Ishikawa (cell line): Measurements from ENCODE around the gene ITPR1.

Experiments
- CEBPB ChIP-seq: IDR thresholded peaks from 2 replicates; pipeline ENCODE4 v1.6.1; 2012
- CREB1 ChIP-seq: IDR thresholded peaks from 2 replicates; pipeline ENCODE4 v1.6.1; 2012; ENCODE audit warnings: low read depth
- EGR1 ChIP-seq: IDR thresholded peaks from 2 replicates; pipeline ENCODE4 v1.6.1; 2012
- EP300 ChIP-seq: IDR thresholded peaks from 2 replicates; pipeline ENCODE4 v1.6.1; 2012; ENCODE audit warnings: borderline replicate concordance
- FOXM1 ChIP-seq: IDR thresholded peaks from 2 replicates; pipeline ENCODE4 v1.6.1; 2012; ENCODE audit warnings: low read depth, borderline replicate concordance
- NFIC ChIP-seq: IDR thresholded peaks from 2 replicates; pipeline ENCODE4 v1.6.1; 2012
- RAD21 ChIP-seq: IDR thresholded peaks from 2 replicates; pipeline ENCODE4 v1.6.1; 2012; ENCODE audit warnings: low read depth
- TAF1 ChIP-seq: IDR thresholded peaks from 2 replicates; pipeline ENCODE4 v1.6.1; 2012; ENCODE audit warnings: low read depth, mild to moderate bottlenecking
- TCF12 ChIP-seq: IDR thresholded peaks from 2 replicates; pipeline ENCODE4 v1.6.1; 2012; ENCODE audit warnings: low read depth
- TEAD4 ChIP-seq: IDR thresholded peaks from 2 replicates; pipeline ENCODE4 v1.6.1; 2012
- YY1 ChIP-seq: IDR thresholded peaks from 2 replicates; pipeline ENCODE4 v1.6.1; 2012; ENCODE audit warnings: low read depth
- ZBTB7A ChIP-seq: IDR thresholded peaks from 2 replicates; pipeline ENCODE4 v1.6.1; 2012; ENCODE audit warnings: low read depth
- TF ChIP-seq, protein P1 (sequence below): IDR thresholded peaks from 2 replicates; pipeline ENCODE4 v1.6.1; 2012
- TF ChIP-seq, protein P2 (sequence below): IDR thresholded peaks from 2 replicates; pipeline ENCODE4 v1.6.1; 2012
- TF ChIP-seq, protein P3 (sequence below): IDR thresholded peaks from 2 replicates; pipeline ENCODE4 v1.6.1; 2012; ENCODE audit warnings: low read depth, mild to moderate bottlenecking

Gene ITPR1

DNA sequence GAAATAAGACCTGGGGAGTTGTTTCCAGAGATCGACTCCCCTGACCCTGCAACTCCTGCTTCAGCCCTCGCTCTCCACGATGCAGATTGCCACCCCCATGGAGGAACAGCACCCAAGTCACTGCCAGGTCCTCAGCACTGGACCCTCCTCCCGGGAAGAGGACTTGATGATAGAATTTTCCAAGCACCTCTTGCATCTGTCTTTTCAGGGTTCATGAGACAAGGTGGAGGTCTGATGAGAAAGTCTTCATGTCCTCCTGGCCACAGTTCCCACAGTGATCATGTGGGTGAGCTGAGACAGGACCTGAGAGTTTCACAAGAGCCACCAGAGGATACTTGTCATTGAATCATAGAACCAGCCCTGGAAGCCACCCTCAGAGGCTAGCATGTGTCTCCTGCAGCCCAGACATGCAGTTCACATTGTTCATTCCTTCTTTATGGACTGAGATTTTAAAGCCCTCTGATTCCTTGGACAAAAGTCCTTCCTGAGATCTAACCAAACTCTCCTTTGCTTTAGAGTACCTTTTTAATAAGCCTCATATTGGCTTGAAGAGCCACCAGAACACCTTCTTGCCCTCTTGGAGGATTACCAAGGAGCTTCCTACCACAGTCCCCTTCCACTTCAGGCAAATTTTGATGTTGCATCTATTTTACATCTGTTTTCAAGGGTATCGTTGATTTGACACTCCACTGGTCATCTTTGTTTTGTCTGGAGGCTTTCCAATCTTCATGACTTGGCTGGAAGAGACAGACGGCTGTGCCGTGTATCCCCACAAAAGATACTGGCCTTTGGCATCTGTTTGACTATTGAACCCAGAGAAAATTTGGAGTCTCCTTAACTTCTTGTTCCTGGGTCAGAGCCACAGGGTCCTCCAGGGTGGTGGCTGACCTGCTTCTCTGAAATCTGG lies 261.3 kb downstream of the ITPR1 start:
- TF ChIP-seq CREB1 (no peak), CEBPB (no peak), FOXM1 (no peak), NFIC (no peak)
- TF ChIP-seq, protein P1, sequence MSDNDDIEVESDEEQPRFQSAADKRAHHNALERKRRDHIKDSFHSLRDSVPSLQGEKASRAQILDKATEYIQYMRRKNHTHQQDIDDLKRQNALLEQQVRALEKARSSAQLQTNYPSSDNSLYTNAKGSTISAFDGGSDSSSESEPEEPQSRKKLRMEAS: no peak

DNA sequence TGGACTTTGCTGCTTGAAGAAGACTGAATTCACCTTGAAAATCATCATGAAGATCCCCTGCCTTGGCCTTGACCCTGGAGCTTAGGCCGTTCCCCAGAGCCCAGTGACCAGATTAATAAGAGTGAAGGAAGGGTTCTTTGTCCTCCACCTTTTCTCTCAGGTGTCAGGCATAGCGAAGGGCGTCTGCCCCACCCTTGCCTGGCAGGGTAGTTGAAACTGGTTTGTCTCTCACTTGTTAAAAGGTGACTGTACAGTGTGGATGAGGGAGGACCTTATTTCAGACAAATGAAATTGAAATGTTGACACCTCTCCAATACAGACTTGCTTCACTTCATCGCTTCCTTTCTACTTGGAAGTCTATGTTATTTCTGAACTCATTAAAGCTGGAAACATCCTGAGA lies 262.4 kb downstream of the ITPR1 start:
- TF ChIP-seq YY1: no peak
- TF ChIP-seq, protein P1: no peak

DNA sequence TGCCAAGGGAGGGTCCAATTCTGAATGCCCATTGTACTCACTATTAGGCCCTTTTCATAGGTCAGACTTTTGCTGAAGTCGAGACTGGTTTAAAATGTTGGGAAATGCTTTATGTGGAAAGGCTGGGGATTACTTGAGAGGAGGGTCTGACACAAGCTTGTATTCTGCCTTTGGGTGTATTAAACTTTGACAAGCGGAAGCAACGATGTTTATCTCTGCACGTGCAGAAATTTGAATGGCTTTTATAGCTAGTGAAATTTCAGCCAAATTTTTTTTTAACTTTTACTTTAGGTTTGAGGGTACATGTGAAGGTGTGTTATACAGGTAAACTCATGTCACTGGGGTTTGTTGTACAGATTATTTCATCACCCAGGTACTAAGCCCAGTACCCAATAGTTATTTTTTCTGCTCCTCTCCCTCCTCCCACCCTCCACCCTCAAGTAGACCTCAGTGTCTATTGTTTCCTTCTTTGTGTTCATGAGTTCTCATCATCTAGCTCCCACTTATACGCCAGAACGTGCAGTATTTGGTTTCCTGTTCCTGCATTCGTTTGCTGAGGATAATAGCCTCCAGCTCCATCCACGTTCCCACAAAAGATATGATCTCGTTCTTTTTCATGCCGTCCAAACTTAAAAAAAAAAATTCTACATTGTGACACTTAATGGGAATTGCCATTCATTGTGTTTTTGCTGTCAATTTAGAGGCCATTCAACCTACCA lies 263.1 kb downstream of the ITPR1 start:
- TF ChIP-seq RAD21 (no peak), NFIC (no peak), ZBTB7A (no peak), TCF12 (no peak), FOXM1 (no peak), EGR1 (no peak), EP300 (no peak), CEBPB (no peak), TAF1 (no peak), YY1 (no peak), CREB1 (no peak), TEAD4 (no peak)
- TF ChIP-seq, protein P1: no peak
- TF ChIP-seq, protein P2, sequence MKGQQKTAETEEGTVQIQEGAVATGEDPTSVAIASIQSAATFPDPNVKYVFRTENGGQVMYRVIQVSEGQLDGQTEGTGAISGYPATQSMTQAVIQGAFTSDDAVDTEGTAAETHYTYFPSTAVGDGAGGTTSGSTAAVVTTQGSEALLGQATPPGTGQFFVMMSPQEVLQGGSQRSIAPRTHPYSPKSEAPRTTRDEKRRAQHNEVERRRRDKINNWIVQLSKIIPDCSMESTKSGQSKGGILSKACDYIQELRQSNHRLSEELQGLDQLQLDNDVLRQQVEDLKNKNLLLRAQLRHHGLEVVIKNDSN: no peak
- TF ChIP-seq, protein P3, sequence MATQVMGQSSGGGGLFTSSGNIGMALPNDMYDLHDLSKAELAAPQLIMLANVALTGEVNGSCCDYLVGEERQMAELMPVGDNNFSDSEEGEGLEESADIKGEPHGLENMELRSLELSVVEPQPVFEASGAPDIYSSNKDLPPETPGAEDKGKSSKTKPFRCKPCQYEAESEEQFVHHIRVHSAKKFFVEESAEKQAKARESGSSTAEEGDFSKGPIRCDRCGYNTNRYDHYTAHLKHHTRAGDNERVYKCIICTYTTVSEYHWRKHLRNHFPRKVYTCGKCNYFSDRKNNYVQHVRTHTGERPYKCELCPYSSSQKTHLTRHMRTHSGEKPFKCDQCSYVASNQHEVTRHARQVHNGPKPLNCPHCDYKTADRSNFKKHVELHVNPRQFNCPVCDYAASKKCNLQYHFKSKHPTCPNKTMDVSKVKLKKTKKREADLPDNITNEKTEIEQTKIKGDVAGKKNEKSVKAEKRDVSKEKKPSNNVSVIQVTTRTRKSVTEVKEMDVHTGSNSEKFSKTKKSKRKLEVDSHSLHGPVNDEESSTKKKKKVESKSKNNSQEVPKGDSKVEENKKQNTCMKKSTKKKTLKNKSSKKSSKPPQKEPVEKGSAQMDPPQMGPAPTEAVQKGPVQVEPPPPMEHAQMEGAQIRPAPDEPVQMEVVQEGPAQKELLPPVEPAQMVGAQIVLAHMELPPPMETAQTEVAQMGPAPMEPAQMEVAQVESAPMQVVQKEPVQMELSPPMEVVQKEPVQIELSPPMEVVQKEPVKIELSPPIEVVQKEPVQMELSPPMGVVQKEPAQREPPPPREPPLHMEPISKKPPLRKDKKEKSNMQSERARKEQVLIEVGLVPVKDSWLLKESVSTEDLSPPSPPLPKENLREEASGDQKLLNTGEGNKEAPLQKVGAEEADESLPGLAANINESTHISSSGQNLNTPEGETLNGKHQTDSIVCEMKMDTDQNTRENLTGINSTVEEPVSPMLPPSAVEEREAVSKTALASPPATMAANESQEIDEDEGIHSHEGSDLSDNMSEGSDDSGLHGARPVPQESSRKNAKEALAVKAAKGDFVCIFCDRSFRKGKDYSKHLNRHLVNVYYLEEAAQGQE: no peak

DNA sequence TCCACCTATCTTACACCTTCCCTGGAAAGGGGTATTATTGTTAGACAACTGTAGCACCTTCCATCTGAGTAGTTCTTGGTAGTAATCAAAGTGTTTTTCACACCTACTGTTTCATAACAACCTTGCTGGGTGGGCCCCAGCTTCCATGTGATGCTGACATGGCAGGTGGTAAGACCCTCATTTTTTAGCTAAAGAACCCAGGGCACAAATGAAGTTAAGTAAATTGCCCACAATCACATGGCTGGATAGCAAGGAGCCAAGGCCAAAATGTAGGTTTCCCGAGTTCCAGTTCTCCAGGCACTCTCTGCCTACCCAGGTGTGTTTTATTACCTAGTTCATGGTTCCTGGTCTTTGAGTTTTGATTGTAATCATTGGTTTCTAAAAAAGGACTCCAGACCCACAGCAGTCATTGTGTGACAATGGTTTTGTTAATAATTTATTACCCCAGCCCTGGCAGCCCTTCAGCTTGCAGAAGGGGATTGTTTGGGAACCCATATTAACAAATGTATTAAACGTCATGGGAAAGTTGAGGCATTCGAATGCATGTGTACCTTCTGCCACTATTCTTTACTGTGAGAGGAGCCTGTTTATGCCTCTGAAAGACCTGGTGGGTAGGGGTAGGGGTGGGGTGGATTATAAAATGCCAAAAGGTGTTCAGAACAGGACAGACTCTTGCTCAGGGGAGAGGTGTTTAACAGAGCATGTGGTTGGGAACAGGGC lies 263.9 kb downstream of the ITPR1 start:
- TF ChIP-seq NFIC (peak; percentile 72; the same call in 1 of the 2 replicates), EP300 (peak; percentile 66; the same call in 1 of the 2 replicates), YY1 (no peak), TCF12 (peak; percentile 77)

DNA sequence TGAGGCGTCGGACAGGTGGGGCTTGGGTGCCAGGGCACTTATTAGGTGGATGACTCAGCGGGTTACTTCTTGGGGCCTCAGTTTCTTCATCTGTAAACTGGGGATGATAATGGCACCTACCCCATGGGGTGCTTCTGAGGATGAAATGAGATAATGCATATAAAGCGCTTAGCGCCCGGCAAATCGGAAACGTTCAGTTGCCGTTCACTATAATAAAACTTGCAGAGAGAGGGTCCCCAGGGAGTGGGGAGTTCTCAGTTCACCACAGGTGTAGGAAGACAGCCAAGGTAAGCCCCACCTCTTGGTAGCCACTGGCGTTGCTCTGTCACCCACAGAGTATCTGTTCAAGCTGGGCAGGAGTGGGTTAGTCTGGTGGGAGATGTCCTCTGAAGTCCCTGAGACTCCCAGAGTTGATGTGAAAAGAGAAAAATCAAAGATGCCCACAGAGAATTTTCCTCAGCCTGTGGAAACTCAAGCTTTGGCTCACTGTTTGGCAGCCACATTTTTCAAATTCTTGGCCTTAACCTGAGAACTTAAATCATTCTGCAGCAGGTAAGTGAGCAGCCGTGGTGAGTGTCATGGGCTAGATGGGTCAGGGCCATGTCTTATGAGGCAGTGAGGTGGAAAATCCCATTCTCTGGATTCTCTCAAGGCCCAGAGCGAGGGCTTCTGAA lies 264.6 kb downstream of the ITPR1 start:
- TF ChIP-seq, protein P2: no peak
- TF ChIP-seq, protein P3: no peak
- TF ChIP-seq EGR1 (no peak), CEBPB (no peak), NFIC (peak; percentile 72; the same call in 1 of the 2 replicates), TAF1 (no peak), CREB1 (no peak), EP300 (peak; percentile 55; the same call in 1 of the 2 replicates), ZBTB7A (no peak), FOXM1 (no peak), TCF12 (no peak), YY1 (0 out of 2 replicates have a peak, but pooled peaks have one; percentile 16), TEAD4 (peak; percentile 90), RAD21 (no peak)
- TF ChIP-seq, protein P1: no peak
